Mesendoderm (in vitro differentiated cells): ENCODE measurements around the gene SLC36A1.

ENCODE experiments used
- DNase-seq: peaks from one replicate; pipeline ENCODE4 v3.0.0; 2013
- H2AK5ac ChIP-seq: 2 replicates; pipeline ENCODE4 v1.6.1; 2013; ENCODE audit warnings: low read length, inconsistent platforms
- H2BK120ac ChIP-seq: 2 replicates; pipeline ENCODE4 v1.6.1; 2013; ENCODE audit warnings: low read depth, mild to moderate bottlenecking, low read length, moderate library complexity, mixed read lengths
- H2BK15ac ChIP-seq: replicated peaks from 2 replicates; pipeline ENCODE4 v1.6.1; 2013; ENCODE audit warnings: low read depth, mild to moderate bottlenecking, moderate library complexity
- H2BK5ac ChIP-seq: 2 replicates; pipeline ENCODE4 v1.6.1; 2013; ENCODE audit warnings: low read length, inconsistent platforms
- H3K18ac ChIP-seq: 2 replicates; pipeline ENCODE4 v1.6.1; 2013; ENCODE audit warnings: mild to moderate bottlenecking, low read length, mixed read lengths
- H3K23ac ChIP-seq: one replicate; pipeline ENCODE4 v1.6.1; 2013; ENCODE audit warnings: low read length
- H3K27ac ChIP-seq: 2 replicates; pipeline ENCODE4 v1.5.1; 2013; ENCODE audit warnings: low read depth, mild to moderate bottlenecking, inconsistent platforms, low read length, moderate library complexity
- H3K27me3 ChIP-seq: 2 replicates; pipeline ENCODE4 v1.6.1; 2013; ENCODE audit warnings: low read length, control low read depth, mild to moderate bottlenecking, inconsistent platforms; ENCODE audit not compliant: insufficient read depth, poor library complexity
- H3K36me3 ChIP-seq: 2 replicates; pipeline ENCODE4 v1.6.1; 2013; ENCODE audit warnings: low read length, inconsistent platforms; ENCODE audit not compliant: control insufficient read depth, insufficient read depth
- H3K4ac ChIP-seq: one replicate; pipeline ENCODE4 v1.6.1; 2013; ENCODE audit warnings: low read depth, mild to moderate bottlenecking, low read length, moderate library complexity
- H3K4me1 ChIP-seq: 2 replicates; pipeline ENCODE4 v1.6.1; 2013; ENCODE audit warnings: low read depth, low read length, inconsistent platforms; ENCODE audit not compliant: control insufficient read depth
- H3K4me2 ChIP-seq: 2 replicates; pipeline ENCODE4 v1.6.1; 2013; ENCODE audit warnings: low read length
- H3K4me3 ChIP-seq: 2 replicates; pipeline ENCODE4 v1.5.1; 2013; ENCODE audit warnings: mild to moderate bottlenecking, low read length
- H3K56ac ChIP-seq: one replicate; pipeline ENCODE4 v1.6.1; 2013; ENCODE audit warnings: low read length
- H3K79me1 ChIP-seq: 2 replicates; pipeline ENCODE4 v1.6.1; 2013; ENCODE audit warnings: low read length, inconsistent platforms
- H3K79me2 ChIP-seq: 2 replicates; pipeline ENCODE4 v1.6.1; 2013; ENCODE audit warnings: mild to moderate bottlenecking, low read length; ENCODE audit not compliant: control insufficient read depth, insufficient read depth
- H3K9ac ChIP-seq: 2 replicates; pipeline ENCODE4 v1.6.1; 2013; ENCODE audit warnings: low read length, inconsistent platforms
- H4K5ac ChIP-seq: one replicate; pipeline ENCODE4 v1.6.1; 2013; ENCODE audit warnings: low read length
- H4K8ac ChIP-seq: one replicate; pipeline ENCODE4 v1.6.1; 2013; ENCODE audit warnings: low read depth, mild to moderate bottlenecking, control low read depth, low read length, moderate library complexity
- WGBS: extraction: QIAGEN DNeasy Blood & Tissue Kit; methylation state at CpG from one replicate; pipeline ENCODE4 v1.1.7; 2013; ENCODE audit warnings: low lambda C conversion rate, missing lambda C conversion rate; ENCODE audit not compliant: insufficient coverage; ENCODE audit errors: extremely low coverage; 5-methylcytosine and 5-hydroxymethylcytosine counted together

The SLC36A1 gene

GRCh38 chr5:151517122-151517920 lies 69.9 kb downstream of the SLC36A1 start:
- Histone ChIP-seq H3K79me1 (no peaks in the 10 kb centered on the region), H2BK5ac (no peak overlapping the region), H2AK5ac (no peak overlapping the region), H3K4me3 (no peak overlapping the region), H3K23ac (no peak overlapping the region), H3K56ac (no peak overlapping the region), H3K4me2 (no peak overlapping the region), H3K79me2 (no peaks in the 10 kb centered on the region), H3K4me1 (no peaks in the 10 kb centered on the region), H3K27me3 (no peaks in the 10 kb centered on the region), H3K36me3 (no peaks in the 10 kb centered on the region), H2BK15ac (no peak overlapping the region), H4K5ac (no peak overlapping the region), H2BK120ac (no peak overlapping the region), H3K18ac (no peak overlapping the region), H3K9ac (no peak overlapping the region), H3K27ac (no peak overlapping the region), H4K8ac (no peak overlapping the region), H3K4ac (no peak overlapping the region)
- no CpG with 5 or more reads among the region's 8 CpGs for WGBS
- no peak for DNase-seq

DNA sequence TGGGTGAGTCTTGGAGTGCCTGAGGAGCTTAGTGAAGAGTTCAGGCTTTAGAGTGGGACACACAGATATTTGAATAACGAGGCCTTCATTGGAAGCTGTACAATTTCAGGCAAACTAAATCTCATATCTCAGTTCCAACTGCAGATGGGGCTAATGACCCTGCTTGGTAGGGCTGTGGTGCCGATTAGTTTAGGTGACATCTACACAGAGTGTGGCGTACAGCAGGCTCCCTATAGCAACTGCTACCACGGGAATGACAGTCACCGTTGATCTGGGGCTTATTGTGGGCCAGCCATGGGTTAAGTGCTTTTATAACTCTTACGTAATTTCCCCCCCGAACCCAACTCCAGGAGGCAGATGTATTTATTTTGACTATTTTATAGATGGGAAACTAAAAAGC lies 72.9 kb downstream of the SLC36A1 start:
- Histone ChIP-seq H3K23ac (no peak overlapping the region), H3K4me3 (no peak overlapping the region), H3K4me2 (no peak overlapping the region), H2BK15ac (no peak overlapping the region), H2AK5ac (no peak overlapping the region), H3K27me3 (no peaks in the 10 kb centered on the region), H3K18ac (no peak overlapping the region), H4K8ac (no peak overlapping the region), H3K4me1 (no peaks in the 10 kb centered on the region), H3K36me3 (no peaks in the 10 kb centered on the region), H3K4ac (no peak overlapping the region), H3K79me1 (no peaks in the 10 kb centered on the region), H3K9ac (no peak overlapping the region), H3K56ac (no peak overlapping the region), H3K27ac (no peak overlapping the region), H3K79me2 (no peaks in the 10 kb centered on the region), H4K5ac (no peak overlapping the region), H2BK5ac (no peak overlapping the region), H2BK120ac (no peak overlapping the region)
- DNase-seq, result no peak
- WGBS, result no CpG with 5 or more reads among the region's 7 CpGs

GRCh38 chr5:151522226-151522625 lies 74.8 kb downstream of the SLC36A1 start:
- no peak overlapping the region for H3K18ac ChIP-seq
- H3K4ac ChIP-seq, result no peak overlapping the region
- no peak for DNase-seq
- no peak overlapping the region for H2BK120ac ChIP-seq
- H3K4me2 ChIP-seq, result no peak overlapping the region
- no peak overlapping the region for H2BK5ac ChIP-seq
- no peaks in the 10 kb centered on the region for H3K79me2 ChIP-seq
- H3K36me3 ChIP-seq, result no peaks in the 10 kb centered on the region
- no peak overlapping the region for H3K56ac ChIP-seq
- H3K4me3 ChIP-seq, result no peak overlapping the region
- no peaks in the 10 kb centered on the region for H3K27me3 ChIP-seq
- no peak overlapping the region for H2AK5ac ChIP-seq
- H4K8ac ChIP-seq, result no peak overlapping the region
- H3K79me1 ChIP-seq, result no peaks in the 10 kb centered on the region
- no peak overlapping the region for H4K5ac ChIP-seq
- no CpG with 5 or more reads among the region's 5 CpGs for WGBS
- no peak overlapping the region for H3K27ac ChIP-seq
- H3K23ac ChIP-seq, result no peak overlapping the region
- H2BK15ac ChIP-seq, result no peak overlapping the region
- H3K9ac ChIP-seq, result no peak overlapping the region
- H3K4me1 ChIP-seq, result no peaks in the 10 kb centered on the region

DNA sequence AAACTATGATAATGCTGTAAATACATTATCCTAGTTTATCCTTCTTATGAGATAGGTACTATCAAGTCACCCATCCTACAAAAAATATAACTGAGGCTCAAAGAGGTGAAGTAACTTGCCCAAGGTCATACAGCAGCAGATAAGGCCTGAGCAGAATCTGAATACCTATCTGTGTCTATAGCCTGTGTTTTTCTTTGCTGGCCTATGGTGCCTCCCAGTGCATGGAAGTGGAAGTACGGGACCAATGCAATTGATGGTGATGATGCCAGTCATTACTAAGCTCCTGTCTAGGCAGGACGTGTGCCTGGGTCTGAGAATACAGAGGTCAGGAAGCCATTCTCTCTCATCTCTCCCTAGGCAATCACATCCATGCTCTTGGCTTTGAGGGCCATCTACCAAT lies 75.9 kb downstream of the SLC36A1 start:
- H4K5ac ChIP-seq, result no peak overlapping the region
- no peak overlapping the region for H3K4me2 ChIP-seq
- H3K4me3 ChIP-seq, result no peak overlapping the region
- H2BK15ac ChIP-seq, result no peak overlapping the region
- no peak overlapping the region for H3K18ac ChIP-seq
- H2AK5ac ChIP-seq, result no peak overlapping the region
- DNase-seq, result peak; percentile 84
- no peak overlapping the region for H3K9ac ChIP-seq
- no peaks in the 10 kb centered on the region for H3K79me2 ChIP-seq
- no peak overlapping the region for H3K23ac ChIP-seq
- H3K36me3 ChIP-seq, result no peaks in the 10 kb centered on the region
- no peak overlapping the region for H3K27ac ChIP-seq
- H3K4me1 ChIP-seq, result no peaks in the 10 kb centered on the region
- H3K27me3 ChIP-seq, result no peaks in the 10 kb centered on the region
- no peak overlapping the region for H3K56ac ChIP-seq
- H3K79me1 ChIP-seq, result no peaks in the 10 kb centered on the region
- no peak overlapping the region for H2BK120ac ChIP-seq
- no peak overlapping the region for H2BK5ac ChIP-seq
- WGBS, result no CpG with 5 or more reads among the region's 2 CpGs
- H4K8ac ChIP-seq, result no peak overlapping the region
- no peak overlapping the region for H3K4ac ChIP-seq

DNA sequence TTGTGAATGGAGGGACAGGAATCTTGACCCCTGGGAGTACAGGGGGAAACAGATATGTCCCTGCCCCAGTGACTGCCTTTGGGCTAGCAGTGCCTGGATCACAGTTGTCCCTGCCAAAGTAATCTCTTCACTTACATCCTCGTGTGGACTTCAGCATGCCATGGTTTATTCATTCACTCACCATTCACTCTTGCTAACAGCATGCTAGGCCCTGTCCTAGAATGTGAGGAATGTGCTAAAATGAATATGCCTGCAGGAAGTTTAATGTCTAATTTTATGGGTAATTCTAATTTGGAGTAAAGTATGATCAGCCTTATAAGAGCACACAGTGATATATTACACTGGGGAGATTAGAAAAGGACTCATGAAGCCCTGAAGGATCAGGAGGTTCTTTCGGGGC lies 80.8 kb downstream of the SLC36A1 start:
- H3K27ac ChIP-seq, result no peak overlapping the region
- H3K56ac ChIP-seq, result no peak overlapping the region
- no peak overlapping the region for H2BK15ac ChIP-seq
- no peak overlapping the region for H4K8ac ChIP-seq
- H2AK5ac ChIP-seq, result no peak overlapping the region
- H2BK5ac ChIP-seq, result no peak overlapping the region
- no peak for DNase-seq
- H3K9ac ChIP-seq, result no peak overlapping the region
- H3K79me2 ChIP-seq, result no peaks in the 10 kb centered on the region
- H3K79me1 ChIP-seq, result no peaks in the 10 kb centered on the region
- no peak overlapping the region for H3K4ac ChIP-seq
- H2BK120ac ChIP-seq, result no peak overlapping the region
- no peak overlapping the region for H4K5ac ChIP-seq
- H3K4me2 ChIP-seq, result no peak overlapping the region
- H3K18ac ChIP-seq, result no peak overlapping the region
- no CpG with 5 or more reads among the region's 2 CpGs for WGBS
- no peaks in the 10 kb centered on the region for H3K27me3 ChIP-seq
- no peak overlapping the region for H3K4me3 ChIP-seq
- H3K36me3 ChIP-seq, result no peaks in the 10 kb centered on the region
- no peaks in the 10 kb centered on the region for H3K4me1 ChIP-seq
- no peak overlapping the region for H3K23ac ChIP-seq

DNA sequence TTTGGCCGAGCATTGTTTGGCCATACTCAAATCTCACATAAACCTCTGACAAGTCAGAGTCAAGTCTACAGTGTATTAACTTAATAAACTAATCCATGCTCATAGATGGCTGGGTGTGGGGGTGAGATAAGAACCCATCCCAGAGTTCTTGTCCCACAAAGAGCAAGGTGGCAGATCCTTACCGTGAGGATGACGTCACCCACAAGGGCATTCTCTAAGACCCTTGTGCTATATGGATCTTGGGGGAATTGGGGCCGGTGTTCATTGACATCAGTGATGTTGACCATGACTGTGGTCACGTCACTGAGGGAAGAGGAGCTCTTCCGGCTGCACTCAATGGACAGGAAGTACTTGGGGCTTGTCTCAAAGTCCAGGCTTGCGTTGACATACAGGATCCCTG lies 81.6 kb downstream of the SLC36A1 start:
- Histone ChIP-seq H3K23ac (no peak overlapping the region), H3K27me3 (no peaks in the 10 kb centered on the region), H3K18ac (no peak overlapping the region), H4K5ac (no peak overlapping the region), H3K4me3 (no peak overlapping the region), H2BK120ac (no peak overlapping the region), H3K4ac (no peak overlapping the region), H2AK5ac (no peak overlapping the region), H3K79me2 (no peaks in the 10 kb centered on the region), H3K4me2 (no peak overlapping the region), H3K4me1 (no peaks in the 10 kb centered on the region), H2BK5ac (no peak overlapping the region), H3K27ac (no peak overlapping the region), H3K9ac (no peak overlapping the region), H4K8ac (no peak overlapping the region), H3K79me1 (no peaks in the 10 kb centered on the region), H3K36me3 (no peaks in the 10 kb centered on the region), H2BK15ac (no peak overlapping the region), H3K56ac (no peak overlapping the region)
- DNase-seq, result no peak
- no CpG with 5 or more reads among the region's 7 CpGs for WGBS
